ENCODE data around the gene MKNK2.

Gene MKNK2

DNA sequence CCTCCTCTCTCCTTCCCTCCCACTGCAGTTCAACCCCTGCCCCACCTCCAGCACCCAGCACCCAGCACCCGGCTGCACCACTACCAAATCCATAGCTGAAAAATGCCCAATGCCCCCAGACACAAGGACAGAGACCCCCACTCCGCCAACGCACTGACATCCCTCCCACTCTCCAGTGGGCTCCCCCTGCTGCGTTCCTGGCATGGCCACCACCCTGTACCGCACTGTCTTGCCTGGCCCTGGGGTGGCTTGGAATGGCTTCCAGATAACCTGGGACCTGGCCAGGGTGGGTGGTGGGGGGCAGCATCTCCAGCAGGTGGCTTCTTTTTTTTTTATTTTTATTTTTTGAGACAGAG lies 5.8 kb upstream of the MKNK2 start:
- DNase-seq, result no peak

- DNase-seq, result peak; percentile 20 to 49
These were observed 5.1 kb upstream of the MKNK2 start for GRCh38 chr19:2055931-2056836.

GRCh38 chr19:2054763-2055162 lies 3.7 kb upstream of the MKNK2 start:
- no peak for DNase-seq

- DNase-seq, result no peak
These were observed 2.8 kb upstream of the MKNK2 start for GRCh38 chr19:2053601-2054389.

DNA sequence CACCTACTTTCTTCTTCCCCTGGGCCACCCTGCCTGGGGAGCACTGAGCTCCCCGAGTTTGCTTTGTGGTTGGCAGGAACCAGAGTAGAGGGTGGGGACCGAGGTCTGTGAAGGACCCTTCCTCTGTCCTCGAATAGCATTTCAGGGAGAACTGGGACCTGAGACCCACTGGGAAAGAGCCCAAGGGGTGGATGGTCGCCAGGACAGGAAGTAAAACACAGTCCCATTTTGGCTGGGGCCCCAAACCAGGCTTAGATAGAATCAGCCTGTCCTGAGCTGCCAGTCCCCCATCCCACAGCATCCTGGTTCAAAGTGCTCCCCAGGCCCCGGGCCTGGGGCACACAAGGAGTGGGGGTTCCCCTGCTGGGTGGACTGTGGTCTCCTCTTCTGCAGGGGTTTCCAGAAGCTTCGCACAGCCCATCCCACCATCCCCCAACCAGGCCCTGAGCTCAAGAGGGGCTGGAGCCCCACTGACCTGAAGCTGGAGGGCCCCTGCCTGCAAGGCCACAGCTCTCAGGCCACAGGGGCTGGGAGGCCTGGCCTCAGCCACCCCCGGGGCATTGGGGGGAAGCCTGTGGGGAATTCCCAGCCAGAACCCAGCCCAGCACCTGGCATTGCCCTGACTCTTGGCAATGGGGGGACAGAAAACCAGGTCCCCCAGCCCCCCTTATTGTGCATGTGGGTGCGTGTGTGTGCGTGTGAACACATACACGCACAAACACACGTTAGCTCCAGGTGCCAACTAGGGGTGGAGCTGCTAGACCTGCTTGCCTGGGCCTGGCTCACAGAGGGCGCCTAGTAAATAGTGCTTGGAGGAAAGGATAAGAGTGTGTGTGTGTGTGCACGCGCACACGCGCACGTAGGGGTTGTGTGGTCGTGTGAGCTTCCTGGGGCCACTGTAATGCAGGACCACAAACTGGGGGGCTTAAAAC lies 995 bp upstream of the MKNK2 start:
- DNase-seq, result no peak

- DNase-seq, result no peak
These were observed 574 bp downstream of the MKNK2 start for GRCh38 chr19:2050349-2050990.

- peak; percentile 46 to 50 for DNase-seq
These were observed 1.2 kb downstream of the MKNK2 start for GRCh38 chr19:2049741-2050348.

- DNase-seq, result no peak
These were observed 1.9 kb downstream of the MKNK2 start for GRCh38 chr19:2048959-2049740.

- DNase-seq, result no peak
These were observed 2.7 kb downstream of the MKNK2 start for GRCh38 chr19:2048104-2048958.

DNA sequence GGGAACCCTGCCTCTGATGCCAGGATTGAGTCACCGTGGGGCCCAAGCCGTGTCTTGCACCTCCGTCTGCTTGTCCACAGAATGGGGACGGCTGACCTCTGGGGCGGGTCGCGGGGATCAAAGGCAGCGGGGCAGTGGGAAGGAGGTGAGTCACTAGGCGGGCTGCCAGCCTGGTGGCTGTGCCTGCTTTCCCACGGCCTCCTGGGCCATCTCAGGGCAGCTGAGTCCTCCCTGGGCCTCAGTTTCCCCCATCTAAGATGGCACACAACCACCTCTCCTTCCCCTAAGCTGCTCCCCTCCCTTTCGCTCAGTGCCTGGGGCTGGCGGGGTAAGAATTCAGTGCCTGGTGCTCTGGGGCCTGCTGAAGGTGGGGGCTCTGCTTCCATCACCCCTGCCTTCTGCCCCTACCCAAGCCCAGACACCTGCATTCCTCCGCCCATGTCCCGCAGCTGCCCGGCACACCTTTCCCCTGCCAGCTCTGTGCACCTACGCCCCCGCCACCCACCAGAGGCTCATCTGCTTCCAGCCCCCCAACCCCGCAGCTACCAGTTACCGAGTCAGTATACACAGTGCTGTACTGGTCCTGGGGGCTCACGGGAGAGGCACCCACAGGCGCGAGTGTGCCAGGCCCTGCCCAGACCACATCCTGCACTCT lies 3.5 kb downstream of the MKNK2 start:
- no peak for DNase-seq

GRCh38 chr19:2047076-2047448 lies 4.0 kb downstream of the MKNK2 start:
- no peak for DNase-seq

GRCh38 chr19:2046046-2046907 lies 4.8 kb downstream of the MKNK2 start:
- no peak for DNase-seq

GRCh38 chr19:2045501-2046045 lies 5.5 kb downstream of the MKNK2 start:
- no peak for DNase-seq

- DNase-seq, result no peak
These were observed 6.1 kb downstream of the MKNK2 start for GRCh38 chr19:2044709-2045500.

DNA sequence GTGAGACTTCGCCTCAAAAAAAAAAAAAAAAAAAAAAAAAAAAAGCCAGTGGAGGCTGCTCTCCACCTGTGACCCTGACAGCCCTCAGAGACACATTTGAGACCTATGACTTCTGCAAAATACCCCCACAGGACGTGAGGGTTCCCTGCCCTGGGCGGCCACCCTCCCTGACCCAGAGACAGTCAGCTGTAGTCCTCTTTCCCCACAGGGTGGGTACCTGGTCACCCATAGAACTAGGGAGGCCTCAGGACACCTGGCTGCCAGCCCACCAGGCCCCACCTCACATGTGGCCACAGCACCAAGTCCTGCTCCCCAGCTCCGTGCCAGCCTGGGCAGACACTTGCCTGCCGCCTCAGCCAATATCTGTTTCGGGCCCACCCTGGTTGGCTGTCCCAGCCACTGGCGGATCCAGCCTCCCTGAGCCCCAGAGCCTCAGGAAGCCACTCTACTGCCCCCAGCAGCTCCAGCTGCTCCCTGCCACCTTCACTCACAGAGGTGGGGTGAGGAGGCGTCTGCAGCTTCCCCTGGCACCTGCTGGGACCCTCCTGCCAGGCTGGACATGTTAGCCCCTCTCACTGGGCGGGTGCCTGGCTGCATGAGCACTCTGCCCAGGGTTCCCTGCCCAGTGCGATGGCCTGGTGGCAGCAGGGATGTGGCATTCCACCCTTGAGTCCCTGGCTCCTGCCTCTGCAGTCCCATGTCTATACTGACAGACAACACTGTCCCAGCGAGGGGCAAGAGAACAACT lies 6.9 kb downstream of the MKNK2 start:
- no peak for DNase-seq

GRCh38 chr19:2043251-2043641 lies 7.8 kb downstream of the MKNK2 start:
- DNase-seq, result no peak

Measured in SHP77 (cell line).